ENCODE measurements around the gene EXPH5. TPM values are rescaled to one million over a fixed set of nuclear protein-coding genes. Genes with fewer than 3 reads are reported as not detected.

Gene EXPH5
- total and polyA plus RNA-seq, 9 of the 15 experiments (the other 6 are each of a cell fraction or from before 2014, with no cell fraction given) = 1.3 to 8.5 (median 4.8) TPM

DNA sequence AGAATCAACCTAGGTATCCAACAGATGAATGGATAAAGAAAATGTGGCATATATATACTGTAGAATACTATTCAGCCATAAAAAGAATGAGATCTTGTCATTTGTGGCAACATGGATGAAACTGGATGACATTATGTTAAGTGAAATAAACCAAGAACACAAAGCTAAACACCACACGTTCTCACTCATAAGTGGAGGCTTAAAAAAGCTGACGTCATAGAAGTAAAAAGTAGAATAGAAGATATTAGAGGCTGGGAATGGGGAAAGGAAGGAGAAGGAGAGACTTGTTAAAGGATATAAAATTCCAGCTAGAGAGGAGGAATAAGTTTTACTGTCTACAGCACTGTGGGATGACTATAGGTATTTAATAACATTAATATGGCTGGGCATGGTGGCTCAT is 12.9 kb downstream of the EXPH5 start:
- Histone ChIP-seq H3K4me3 (no peak overlapping the region), H3K9me1 (ENCODE audit: control insufficient read depth, insufficient read depth, low read length) (no peaks in the 10 kb centered on the region), H3K36me3 (ENCODE audit: control insufficient read depth, insufficient read depth, low read length) (no peaks in the 10 kb centered on the region), H3K4me2 (ENCODE audit: insufficient read depth, low read length) (no peak overlapping the region), H3K79me2 (ENCODE audit: control insufficient read depth, insufficient read depth, low read length) (peaks cover 3% of the 10 kb centered on the region; the same call in 1 of the 3 replicates), H3K9me3 (replicated peaks; ENCODE audit: control insufficient read depth, insufficient read depth, low read depth, low read length) (no peaks in the 10 kb centered on the region), H2AFZ (ENCODE audit: low read depth, low read length) (no peak overlapping the region), H3K9ac (ENCODE audit: insufficient read depth in 1 of 2, low read depth in 2 of 2, low read length in 2 of 2) (no peak overlapping the region), H4K20me1 (replicated peaks; ENCODE audit: control insufficient read depth, insufficient read depth, low read length) (no peaks in the 10 kb centered on the region), H3K27me3 (ENCODE audit: control insufficient read depth in 2 of 2, insufficient read depth in 2 of 2, low read length in 2 of 2) (no peaks in the 10 kb centered on the region), H3K4me1 (replicated peaks in 1 of 2; ENCODE audit: control insufficient read depth in 2 of 2, insufficient read depth in 2 of 2, low read length in 2 of 2) (no peaks in the 10 kb centered on the region; a peak in 1 of 5 replicates), H3K27ac (ENCODE audit: extremely low read depth, low read depth, low read length) (no peak overlapping the region)
- FAIRE-seq (no peak), ATAC-seq (no peak), DNase-seq (ENCODE audit: extremely low read depth in 1 of 4, low spot score in 3 of 4) (no peak)
- TF ChIP-seq PRMT5 (CRISPR knock-in tag; IDR thresholded peaks at IDR 0.05) (no peak), RCOR1 (IDR thresholded peaks at IDR 0.05; ENCODE audit: borderline replicate concordance in 1 of 2, low read depth in 2 of 2, low read length in 2 of 2) (no peak), ZNF239 (CRISPR knock-in tag; IDR thresholded peaks at IDR 0.05) (no peak), CCNT2 (IDR thresholded peaks at IDR 0.05; ENCODE audit: borderline replicate concordance, extremely low read depth, insufficient read length, low read depth, low read length) (no peak), GATA2 (CRISPR knock-in tag; IDR thresholded peaks at IDR 0.05) (no peak)
- in situ Hi-C loops (cut with MboI) (no loop called here), intact Hi-C loops (cut with micrococcal nuclease) (no loop called here)
- ChIA-PET CTCF (ENCODE audit: low intra/inter-chr PET ratio) (no interaction called here), POLR2A (interaction anchor here (0.9 kb wide), 1 partner anchor 15 kb away, joined by 4 read pairs; no protein-coding TSS in a partner anchor)
- BruUV-seq (replicated peaks) = no TSS peak
- 87% methylated on average over 2 of the region's 2 CpGs for WGBS (ENCODE audit: insufficient coverage, low coverage, missing lambda C conversion rate)

- no peak for TF ChIP-seq ZFP91 (CRISPR knock-in tag; IDR thresholded peaks at IDR 0.05)
- TF ChIP-seq ZNF316 (IDR thresholded peaks at IDR 0.05) = peak; percentile 71; the same call in 1 of the 2 replicates
- TF ChIP-seq, protein P1, sequence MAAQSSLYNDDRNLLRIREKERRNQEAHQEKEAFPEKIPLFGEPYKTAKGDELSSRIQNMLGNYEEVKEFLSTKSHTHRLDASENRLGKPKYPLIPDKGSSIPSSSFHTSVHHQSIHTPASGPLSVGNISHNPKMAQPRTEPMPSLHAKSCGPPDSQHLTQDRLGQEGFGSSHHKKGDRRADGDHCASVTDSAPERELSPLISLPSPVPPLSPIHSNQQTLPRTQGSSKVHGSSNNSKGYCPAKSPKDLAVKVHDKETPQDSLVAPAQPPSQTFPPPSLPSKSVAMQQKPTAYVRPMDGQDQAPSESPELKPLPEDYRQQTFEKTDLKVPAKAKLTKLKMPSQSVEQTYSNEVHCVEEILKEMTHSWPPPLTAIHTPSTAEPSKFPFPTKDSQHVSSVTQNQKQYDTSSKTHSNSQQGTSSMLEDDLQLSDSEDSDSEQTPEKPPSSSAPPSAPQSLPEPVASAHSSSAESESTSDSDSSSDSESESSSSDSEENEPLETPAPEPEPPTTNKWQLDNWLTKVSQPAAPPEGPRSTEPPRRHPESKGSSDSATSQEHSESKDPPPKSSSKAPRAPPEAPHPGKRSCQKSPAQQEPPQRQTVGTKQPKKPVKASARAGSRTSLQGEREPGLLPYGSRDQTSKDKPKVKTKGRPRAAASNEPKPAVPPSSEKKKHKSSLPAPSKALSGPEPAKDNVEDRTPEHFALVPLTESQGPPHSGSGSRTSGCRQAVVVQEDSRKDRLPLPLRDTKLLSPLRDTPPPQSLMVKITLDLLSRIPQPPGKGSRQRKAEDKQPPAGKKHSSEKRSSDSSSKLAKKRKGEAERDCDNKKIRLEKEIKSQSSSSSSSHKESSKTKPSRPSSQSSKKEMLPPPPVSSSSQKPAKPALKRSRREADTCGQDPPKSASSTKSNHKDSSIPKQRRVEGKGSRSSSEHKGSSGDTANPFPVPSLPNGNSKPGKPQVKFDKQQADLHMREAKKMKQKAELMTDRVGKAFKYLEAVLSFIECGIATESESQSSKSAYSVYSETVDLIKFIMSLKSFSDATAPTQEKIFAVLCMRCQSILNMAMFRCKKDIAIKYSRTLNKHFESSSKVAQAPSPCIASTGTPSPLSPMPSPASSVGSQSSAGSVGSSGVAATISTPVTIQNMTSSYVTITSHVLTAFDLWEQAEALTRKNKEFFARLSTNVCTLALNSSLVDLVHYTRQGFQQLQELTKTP (IDR thresholded peaks at IDR 0.05; ENCODE audit: low read depth in 1 of 2, partially characterized antibody in 2 of 2) = peak in 1 of 2 experiments; percentile 88
- TF ChIP-seq C11orf30 (IDR thresholded peaks at IDR 0.05; ENCODE audit: low read depth) = peak; percentile 48
- Histone ChIP-seq H2AFZ (ENCODE audit: low read depth, low read length) (no peak overlapping the region), H4K20me1 (replicated peaks; ENCODE audit: control insufficient read depth, insufficient read depth, low read length) (no peaks in the 10 kb centered on the region), H3K4me3 (no peak overlapping the region), H3K4me2 (ENCODE audit: insufficient read depth, low read length) (no peak overlapping the region), H3K27me3 (ENCODE audit: control insufficient read depth in 2 of 2, insufficient read depth in 2 of 2, low read length in 2 of 2) (no peaks in the 10 kb centered on the region), H3K27ac (ENCODE audit: extremely low read depth, low read depth, low read length) (no peak overlapping the region), H3K9ac (ENCODE audit: insufficient read depth in 1 of 2, low read depth in 2 of 2, low read length in 2 of 2) (no peak overlapping the region), H3K36me3 (ENCODE audit: control insufficient read depth, insufficient read depth, low read length) (no peaks in the 10 kb centered on the region), H3K4me1 (replicated peaks in 1 of 2; ENCODE audit: control insufficient read depth in 2 of 2, insufficient read depth in 2 of 2, low read length in 2 of 2) (no peaks in the 10 kb centered on the region; a peak in 1 of 5 replicates), H3K9me1 (ENCODE audit: control insufficient read depth, insufficient read depth, low read length) (no peaks in the 10 kb centered on the region), H3K9me3 (replicated peaks; ENCODE audit: control insufficient read depth, insufficient read depth, low read depth, low read length) (no peaks in the 10 kb centered on the region), H3K79me2 (ENCODE audit: control insufficient read depth, insufficient read depth, low read length) (no peaks in the 10 kb centered on the region)
- FAIRE-seq (no peak), DNase-seq (ENCODE audit: extremely low read depth in 1 of 4, low spot score in 3 of 4) (no peak), ATAC-seq (no peak)
- ChIA-PET CTCF (ENCODE audit: low intra/inter-chr PET ratio) (no interaction called here), POLR2A (no interaction called here)
- no TSS peak for BruUV-seq (replicated peaks)
- in situ Hi-C loops (cut with MboI) (no loop called here), intact Hi-C loops (cut with micrococcal nuclease) (no loop called here)
These were observed 13.5 kb downstream of the EXPH5 start for GRCh38 chr11:108580043-108580442.
